NCI-H2171 treated with DMSO at 0.1 percent for 48 hours (cell line): Measurements from ENCODE around the gene NPTXR.
A peak's percentile ranks its signal among the peaks of the same experiment; 100 is the strongest.

Experiments used
- DNase-seq: peaks from one replicate; lab custom pipeline; 2025; lab: John Stamatoyannopoulos, UW

Gene NPTXR

GRCh38 chr22:38793721-38794466 is 49.9 kb downstream of the NPTXR start, which contains the start of gene DNAL4:
Gene DNAL4, minus strand, starts transcription at chr22:38794143. Its CDS starts 11,412 bp downstream, at chr22:38782731.
- DNase-seq = peak; percentile 98

- no peak for DNase-seq
These were observed 50.5 kb downstream of the NPTXR start for GRCh38 chr22:38793317-38793716.

- DNase-seq = no peak
These were observed 51.0 kb downstream of the NPTXR start for GRCh38 chr22:38792833-38793232.

GRCh38 chr22:38789606-38790005 is 54.2 kb downstream of the NPTXR start:
- no peak for DNase-seq

GRCh38 chr22:38788846-38789245 is 55.0 kb downstream of the NPTXR start:
- peak; percentile 18 for DNase-seq

- peak; percentile 62 for DNase-seq
These were observed 55.6 kb downstream of the NPTXR start for GRCh38 chr22:38788021-38788816.

- DNase-seq = no peak
These were observed 57.2 kb downstream of the NPTXR start for GRCh38 chr22:38786631-38787030.

- DNase-seq = no peak
These were observed 59.0 kb downstream of the NPTXR start for GRCh38 chr22:38784856-38785255.

- no peak for DNase-seq
These were observed 59.8 kb downstream of the NPTXR start for GRCh38 chr22:38784035-38784434.

GRCh38 chr22:38783095-38783615 is 60.7 kb downstream of the NPTXR start:
- no peak for DNase-seq

- DNase-seq = no peak
These were observed 61.3 kb downstream of the NPTXR start for GRCh38 chr22:38782402-38783094.

- DNase-seq = no peak
These were observed 62.8 kb downstream of the NPTXR start for GRCh38 chr22:38781033-38781432.

- no peak for DNase-seq
These were observed 66.6 kb downstream of the NPTXR start for GRCh38 chr22:38777087-38777671.

- DNase-seq = no peak
These were observed 67.7 kb downstream of the NPTXR start for GRCh38 chr22:38776086-38776485.

- DNase-seq = no peak
These were observed 68.2 kb downstream of the NPTXR start for GRCh38 chr22:38775656-38776055.

- DNase-seq = peak; percentile 64
These were observed 69.2 kb downstream of the NPTXR start for GRCh38 chr22:38774496-38775166.

GRCh38 chr22:38773363-38773946 is 70.4 kb downstream of the NPTXR start:
- no peak for DNase-seq

- DNase-seq = no peak
These were observed 71.3 kb downstream of the NPTXR start for GRCh38 chr22:38772623-38772873.

GRCh38 chr22:38770257-38770949 is 73.4 kb downstream of the NPTXR start:
- DNase-seq = no peak
